Endothelial cell of umbilical vein (primary cell): Measurements from ENCODE around the gene CYP17A1.

Source experiments
- MYC ChIP-seq: IDR thresholded peaks from one replicate; pipeline ENCODE4 v1.6.1; 2011; ENCODE audit warnings: mild to moderate bottlenecking, low read depth, low read length
- POLR2A ChIP-seq: IDR thresholded peaks from 2 replicates; pipeline ENCODE4 v1.6.1; 2012; ENCODE audit warnings: low read depth, mild to moderate bottlenecking, control low read depth, low read length
- TF ChIP-seq, protein P1 (sequence below), 2 donors: IDR thresholded peaks; 1 replicate in 1 of 2; 2 replicates in 1 of 2; pipeline ENCODE4 v1.5.1; 2011; ENCODE audit warnings: low read length in 2 of 2, mild to moderate bottlenecking in 2 of 2, moderate library complexity in 2 of 2, control low read depth in 1 of 2, inconsistent platforms in 1 of 2, low read depth in 1 of 2; ENCODE audit not compliant: insufficient read depth in 1 of 2; ENCODE audit errors: extremely low read depth in 1 of 2
- TF ChIP-seq, protein P2 (sequence below): IDR thresholded peaks from 2 replicates; pipeline ENCODE4 v1.6.1; 2011; ENCODE audit not compliant: insufficient read depth, insufficient read length

- TF ChIP-seq MYC (no peak), POLR2A (no peak)
- TF ChIP-seq, protein P1, sequence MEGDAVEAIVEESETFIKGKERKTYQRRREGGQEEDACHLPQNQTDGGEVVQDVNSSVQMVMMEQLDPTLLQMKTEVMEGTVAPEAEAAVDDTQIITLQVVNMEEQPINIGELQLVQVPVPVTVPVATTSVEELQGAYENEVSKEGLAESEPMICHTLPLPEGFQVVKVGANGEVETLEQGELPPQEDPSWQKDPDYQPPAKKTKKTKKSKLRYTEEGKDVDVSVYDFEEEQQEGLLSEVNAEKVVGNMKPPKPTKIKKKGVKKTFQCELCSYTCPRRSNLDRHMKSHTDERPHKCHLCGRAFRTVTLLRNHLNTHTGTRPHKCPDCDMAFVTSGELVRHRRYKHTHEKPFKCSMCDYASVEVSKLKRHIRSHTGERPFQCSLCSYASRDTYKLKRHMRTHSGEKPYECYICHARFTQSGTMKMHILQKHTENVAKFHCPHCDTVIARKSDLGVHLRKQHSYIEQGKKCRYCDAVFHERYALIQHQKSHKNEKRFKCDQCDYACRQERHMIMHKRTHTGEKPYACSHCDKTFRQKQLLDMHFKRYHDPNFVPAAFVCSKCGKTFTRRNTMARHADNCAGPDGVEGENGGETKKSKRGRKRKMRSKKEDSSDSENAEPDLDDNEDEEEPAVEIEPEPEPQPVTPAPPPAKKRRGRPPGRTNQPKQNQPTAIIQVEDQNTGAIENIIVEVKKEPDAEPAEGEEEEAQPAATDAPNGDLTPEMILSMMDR (IDR thresholded peaks at IDR 0.05; ENCODE audit: extremely low read depth in 1 of 2, insufficient read depth in 1 of 2, low read depth in 1 of 2, low read length in 2 of 2): no peak
- TF ChIP-seq, protein P2, sequence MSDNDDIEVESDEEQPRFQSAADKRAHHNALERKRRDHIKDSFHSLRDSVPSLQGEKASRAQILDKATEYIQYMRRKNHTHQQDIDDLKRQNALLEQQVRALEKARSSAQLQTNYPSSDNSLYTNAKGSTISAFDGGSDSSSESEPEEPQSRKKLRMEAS: no peak
These were observed 33.0 kb upstream of the CYP17A1 start for GRCh38 chr10:102870221-102870620.
